HG03432 (cell line): Measurements from ENCODE around the gene CMSS1.

ENCODE experiments used
- ATAC-seq: cut with Tn5 transposase; IDR thresholded peaks from one replicate; pipeline ENCODE4 v1.9.1; 2021; ENCODE audit warnings: mild to moderate bottlenecking, moderate library complexity; ENCODE audit not compliant: unreplicated experiment

CMSS1 gene

GRCh38 chr3:99954914-99955644 is 137.4 kb downstream of the CMSS1 start:
- ATAC-seq, result no peak

GRCh38 chr3:99955773-99956562 is 138.3 kb downstream of the CMSS1 start:
- no peak for ATAC-seq

DNA sequence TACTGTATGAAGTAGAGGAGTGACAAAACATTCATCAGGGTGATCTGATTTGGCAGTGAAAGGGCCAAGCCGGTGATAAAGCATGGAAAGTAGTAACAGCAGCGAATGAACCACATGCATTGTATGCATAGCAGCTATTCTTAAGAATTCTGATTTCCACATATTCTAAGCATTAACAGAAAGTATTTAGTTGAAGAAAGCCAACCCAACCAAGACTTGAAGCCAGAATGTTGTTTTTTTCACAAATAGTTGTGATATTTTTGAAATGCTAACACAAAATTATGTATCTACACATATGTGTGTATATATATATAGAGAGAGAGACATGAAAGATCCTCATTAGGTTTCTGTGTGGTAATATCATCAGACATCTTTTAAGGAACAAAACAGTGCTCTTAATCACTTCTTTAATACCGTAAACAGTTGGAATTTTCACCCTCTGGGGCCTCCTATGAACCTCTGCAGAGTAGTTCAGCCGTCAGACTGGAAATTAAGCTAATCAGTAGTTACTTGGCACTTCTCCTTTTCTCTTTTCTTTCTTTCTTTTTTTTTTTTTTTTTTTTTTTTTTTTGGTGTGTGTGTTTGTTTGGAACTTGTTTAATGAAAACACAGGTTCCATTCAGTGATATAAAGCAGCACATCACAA is 139.6 kb downstream of the CMSS1 start:
- no peak for ATAC-seq

GRCh38 chr3:99958222-99958912 is 140.7 kb downstream of the CMSS1 start:
- no peak for ATAC-seq

DNA sequence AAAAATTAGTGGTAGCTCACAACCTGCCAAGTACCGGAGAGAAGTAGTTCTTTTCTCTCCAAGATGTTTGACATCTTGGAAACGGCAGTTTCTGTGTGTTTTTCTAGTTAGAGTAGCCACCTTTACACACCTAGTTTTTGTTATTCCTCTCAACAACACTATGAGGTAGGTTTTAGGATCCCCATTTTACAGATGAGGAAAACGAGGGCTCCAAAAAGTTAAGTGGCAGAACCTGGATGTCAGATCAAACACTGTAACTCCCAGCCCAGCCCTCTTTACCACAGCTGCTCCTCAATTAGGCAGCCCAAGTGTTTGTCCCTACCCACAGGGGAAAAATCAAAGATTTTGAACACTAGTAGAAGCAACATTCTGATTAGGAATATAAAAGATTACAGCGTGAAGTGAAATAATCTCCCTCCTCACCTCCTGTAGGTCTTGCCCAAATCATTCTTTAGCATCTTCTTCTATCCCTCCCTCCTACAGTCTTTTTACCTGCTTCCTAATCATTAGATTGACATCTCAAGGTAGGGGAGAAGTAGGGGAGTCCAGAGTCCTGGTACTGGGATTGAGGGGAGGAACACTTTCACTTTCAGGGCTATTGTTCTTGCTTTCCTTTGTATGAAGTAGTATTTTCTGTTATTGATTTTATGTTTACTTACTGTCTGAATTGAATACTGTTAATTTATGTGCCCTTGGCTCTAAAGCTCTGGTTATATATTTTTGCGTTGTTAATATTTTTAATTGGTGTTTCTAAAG is 142.6 kb downstream of the CMSS1 start:
- no peak for ATAC-seq

GRCh38 chr3:99960941-99961340 is 143.3 kb downstream of the CMSS1 start:
- ATAC-seq, result no peak

- ATAC-seq, result no peak
These were observed 144.3 kb downstream of the CMSS1 start for GRCh38 chr3:99961756-99962515.

DNA sequence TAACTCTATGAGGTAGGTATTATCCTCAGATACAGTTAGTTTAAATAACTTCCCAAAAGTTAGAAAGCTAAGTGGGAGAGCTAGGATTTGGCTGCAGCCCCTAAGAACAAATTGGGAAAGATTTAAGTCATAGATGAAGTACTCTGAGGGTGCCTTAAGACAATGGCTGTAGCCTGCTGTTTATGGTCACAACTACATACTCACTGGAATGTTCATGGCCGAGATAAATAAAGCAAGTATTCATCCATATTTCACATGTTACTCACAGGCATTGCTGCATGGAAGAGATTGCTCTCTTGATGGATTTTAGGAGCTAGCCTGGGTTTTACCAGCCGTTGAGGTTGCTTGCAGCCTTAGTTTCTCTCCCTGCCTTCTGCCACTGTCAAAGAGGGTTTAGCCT is 145.0 kb downstream of the CMSS1 start:
- ATAC-seq, result no peak

DNA sequence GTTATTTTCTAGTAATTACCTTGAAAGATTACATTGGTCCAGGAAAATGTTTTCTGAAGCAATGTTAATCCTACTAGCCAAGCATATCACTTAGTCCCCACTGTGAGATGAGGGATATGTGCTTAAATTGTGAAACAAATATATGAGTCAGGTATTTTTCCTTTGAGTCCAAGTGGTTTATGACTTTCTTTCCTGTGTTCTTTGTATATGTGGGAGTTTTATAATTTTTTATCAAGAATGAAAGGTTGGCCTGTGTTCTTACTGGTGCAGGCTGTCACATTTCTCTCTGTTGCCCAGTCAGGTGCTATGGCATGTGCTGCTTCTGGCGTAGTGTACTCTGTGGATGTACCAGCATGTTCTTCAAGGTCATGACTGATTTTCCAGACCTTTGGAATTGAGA is 147.4 kb downstream of the CMSS1 start:
- ATAC-seq, result no peak

GRCh38 chr3:99965681-99966408 is 148.2 kb downstream of the CMSS1 start:
- no peak for ATAC-seq

DNA sequence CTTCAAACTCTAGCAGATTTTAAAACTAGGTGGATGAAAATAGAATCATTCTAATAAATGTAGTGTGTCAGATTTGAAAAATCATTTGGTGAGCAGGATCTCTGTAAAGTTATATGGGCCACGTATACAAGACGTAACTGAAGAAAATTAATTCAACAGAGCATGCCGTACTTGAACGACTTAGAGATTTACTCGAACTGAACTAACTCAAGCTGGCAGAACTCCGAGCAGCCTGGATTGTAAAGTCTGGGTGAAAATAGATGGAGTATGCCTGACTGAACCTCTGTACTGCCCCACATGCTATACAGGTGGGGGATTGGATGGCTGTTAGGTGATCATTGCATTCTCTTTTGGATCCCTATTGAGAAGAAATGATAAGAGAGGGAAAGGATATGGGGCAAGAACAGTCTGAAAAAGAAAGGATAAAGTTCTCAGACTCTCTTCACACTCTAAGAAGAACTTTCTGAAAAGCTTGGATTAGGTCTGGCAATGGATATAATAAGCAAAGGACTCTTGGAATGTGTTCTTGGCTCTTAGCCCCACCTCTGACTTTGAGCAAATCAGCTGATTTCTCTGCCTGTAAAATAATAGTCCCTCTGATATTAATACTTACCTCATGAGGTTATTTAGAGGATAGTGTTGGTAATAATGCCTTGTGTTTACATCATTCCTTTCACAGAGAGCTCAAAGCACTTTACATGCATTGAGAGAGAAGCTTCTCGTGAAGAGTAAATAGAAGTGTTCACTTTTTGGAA is 149.2 kb downstream of the CMSS1 start:
- ATAC-seq, result no peak

DNA sequence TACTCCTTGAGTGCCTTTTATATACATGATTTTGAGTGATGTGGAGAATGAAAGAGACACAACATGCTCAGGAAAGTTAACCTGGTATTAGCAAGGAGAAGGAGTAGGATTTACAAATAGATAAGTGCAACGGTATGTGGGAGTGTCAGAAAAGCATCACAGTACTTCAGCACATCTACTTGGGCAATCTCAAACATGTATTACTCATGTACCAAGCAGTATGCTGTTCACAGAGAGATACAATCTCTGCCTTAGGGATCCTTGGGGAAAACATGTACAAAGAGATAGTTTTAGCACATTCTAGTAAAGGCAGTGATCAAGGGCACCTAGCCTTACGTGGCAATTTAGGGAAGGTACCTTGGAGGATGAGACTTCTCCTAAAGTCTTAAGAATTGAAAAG is 150.1 kb downstream of the CMSS1 start:
- no peak for ATAC-seq

DNA sequence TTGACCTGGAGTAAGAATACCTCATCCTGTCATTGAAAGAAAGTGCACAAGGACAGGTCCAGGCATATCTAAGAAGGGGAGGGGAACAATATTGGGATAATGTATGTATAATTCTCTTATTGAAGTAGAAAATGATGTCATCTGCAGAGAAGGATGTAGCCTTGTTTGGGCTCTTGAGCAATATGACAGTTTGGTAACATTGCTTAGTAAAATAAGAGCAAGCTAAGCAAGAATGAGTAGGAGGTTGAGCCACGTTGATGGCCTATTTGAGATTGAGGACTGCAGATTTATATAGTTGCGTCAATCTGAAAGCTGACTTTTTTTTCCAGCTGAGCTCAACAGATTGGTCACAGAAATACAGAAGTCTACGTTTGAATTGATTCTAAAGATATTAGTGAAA is 151.5 kb downstream of the CMSS1 start:
- no peak for ATAC-seq

DNA sequence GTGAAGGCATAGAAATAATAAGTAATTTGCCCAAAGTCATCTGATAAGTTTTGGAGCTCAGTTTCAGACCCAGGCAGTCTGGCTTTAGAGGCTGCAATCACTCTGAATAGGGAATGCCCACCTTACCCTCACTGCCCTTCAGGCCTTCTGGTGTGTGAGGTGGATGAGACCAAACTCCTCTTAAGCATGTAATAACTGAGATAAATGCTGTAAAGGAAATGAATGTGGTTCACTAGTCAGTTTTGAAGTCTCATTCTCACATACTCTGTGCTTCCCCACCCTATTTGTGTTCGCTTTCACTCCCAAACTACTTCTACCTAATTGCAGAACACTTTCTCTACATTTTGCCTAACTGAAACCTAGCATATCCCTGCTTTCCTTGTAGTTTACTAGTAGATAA is 152.5 kb downstream of the CMSS1 start:
- ATAC-seq, result peak; percentile 96

- ATAC-seq, result no peak
These were observed 154.1 kb downstream of the CMSS1 start for GRCh38 chr3:99971761-99972160.

GRCh38 chr3:99972380-99973104 is 154.9 kb downstream of the CMSS1 start:
- no peak for ATAC-seq

DNA sequence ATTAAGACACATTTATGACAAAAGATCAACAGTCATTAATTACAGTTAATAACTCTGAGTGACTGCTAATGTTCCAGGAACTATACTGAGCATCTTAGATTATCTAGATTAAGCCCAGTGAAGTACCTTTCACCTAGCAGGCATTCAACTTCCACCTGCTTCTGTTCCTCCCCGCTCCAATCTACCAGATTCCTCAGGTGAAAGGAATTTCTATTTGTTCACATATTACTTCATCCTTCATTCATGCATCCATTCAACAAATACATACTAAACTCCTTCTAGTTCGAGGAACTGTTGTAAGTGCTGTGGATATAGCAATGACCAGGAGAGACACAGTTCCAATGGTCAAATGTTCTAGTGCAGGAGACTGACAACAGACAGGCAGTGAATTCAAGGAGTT is 157.3 kb downstream of the CMSS1 start:
- ATAC-seq, result no peak

DNA sequence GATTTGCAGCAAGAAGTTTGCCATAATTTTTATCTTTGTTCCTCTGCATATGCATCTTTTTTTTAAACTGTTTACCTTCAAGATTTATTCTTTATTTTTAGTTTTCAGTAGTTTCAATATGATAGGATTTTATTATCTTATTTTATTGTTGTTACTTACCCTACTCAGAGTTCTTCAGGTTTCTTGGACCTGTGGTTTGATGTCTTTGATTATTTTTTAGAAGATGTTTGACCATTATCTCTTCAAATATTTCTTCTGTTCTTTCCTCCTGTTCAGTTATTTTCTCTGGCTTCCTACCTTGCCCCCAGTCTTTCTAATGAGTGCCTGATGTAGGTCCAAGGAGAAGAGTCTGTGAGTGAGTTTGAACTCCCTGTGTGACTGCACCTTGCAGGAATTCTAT is 158.9 kb downstream of the CMSS1 start:
- ATAC-seq, result no peak
